Natural killer cell (primary cell): ENCODE measurements around the gene CYB5D1. TPM values are rescaled to one million over a fixed set of nuclear protein-coding genes. Genes with fewer than 3 reads are reported as not detected.

Experiments
- ATAC-seq, 3 donors: fragments of 150-1000 bp in 2 of 3; fragments of 200-7000 bp in 1 of 3; cut with Tn5 transposase; 1 replicate in 1 of 3; 2 replicates in 2 of 3; pipeline ENCODE4 v1.10.0; 2021; ENCODE audit warnings: mild to moderate bottlenecking in 2 of 3, moderate library complexity in 2 of 3
- DNase-seq, 2 donors: peaks; one replicate each; pipeline versions ENCODE4 v3.0.0 to v3.0.0-alpha.2; 2013 to 2021; ENCODE audit warnings: mixed read lengths in 1 of 2
- H3K27ac ChIP-seq: one replicate; pipeline ENCODE4 v1.5.1; 2013; ENCODE audit warnings: mild to moderate bottlenecking, low read length
- H3K27me3 ChIP-seq: one replicate; pipeline ENCODE4 v1.6.1; 2013; ENCODE audit warnings: low read length; ENCODE audit not compliant: control insufficient read depth, insufficient read depth
- H3K36me3 ChIP-seq: one replicate; pipeline ENCODE4 v1.6.1; 2013; ENCODE audit warnings: low read length; ENCODE audit not compliant: control insufficient read depth, insufficient read depth
- H3K4me1 ChIP-seq: one replicate; pipeline ENCODE4 v1.6.1; 2013; ENCODE audit warnings: low read length; ENCODE audit not compliant: control insufficient read depth, insufficient read depth
- H3K4me3 ChIP-seq: one replicate; pipeline ENCODE4 v1.5.1; 2013; ENCODE audit warnings: low read length
- H3K9me3 ChIP-seq: one replicate; pipeline ENCODE4 v1.6.1; 2013; ENCODE audit warnings: low read length; ENCODE audit not compliant: control insufficient read depth, insufficient read depth
- H3K27ac Mint-ChIP-seq, 2 donors: one replicate each; pipeline ENCODE4 v1.8.0; 2022; ENCODE audit warnings: mild to moderate bottlenecking in 2 of 2, mixed read lengths in 2 of 2, moderate library complexity in 1 of 2
- H3K27me3 Mint-ChIP-seq, 2 donors: one replicate each; pipeline ENCODE4 v1.8.0; 2022; ENCODE audit warnings: low read depth in 2 of 2, mixed read lengths in 2 of 2
- H3K36me3 Mint-ChIP-seq: one replicate; pipeline ENCODE4 v1.8.0; 2022; ENCODE audit warnings: mixed read lengths
- H3K4me1 Mint-ChIP-seq, 2 donors: one replicate each; pipeline ENCODE4 v1.8.0; 2022; ENCODE audit warnings: mixed read lengths in 2 of 2
- H3K4me3 Mint-ChIP-seq: one replicate; pipeline ENCODE4 v1.8.0; 2022; ENCODE audit warnings: mild to moderate bottlenecking, moderate library complexity, mixed read lengths
- H3K9me3 Mint-ChIP-seq, 2 donors: one replicate each; pipeline ENCODE4 v1.8.0; 2022; ENCODE audit warnings: mixed read lengths in 2 of 2
- WGBS: methylation state at CpG from one replicate; pipeline ENCODE4 v1.1.7; 2013; ENCODE audit warnings: missing lambda C conversion rate; ENCODE audit not compliant: insufficient coverage; 5-methylcytosine and 5-hydroxymethylcytosine counted together
- intact Hi-C: fragments of 100-400 bp; cut with micrococcal nuclease; formaldehyde crosslinking; loops from one replicate; pipeline ENCODE4 v1.14.2; 2022
- total RNA-seq, 4 donors: library from RNA; stranded (reverse); fragments of 120-200 nt in 1 of 4; gene quantifications; one replicate each; pipeline versions ENCODE4 v1.2.3 to v1.2.4, GENCODE V29; 2013 to 2022
- TF ChIP-seq, protein P1 (sequence below): fragments of 200-600 bp; IDR thresholded peaks from one replicate; pipeline ENCODE4 v1.8.0; 2022; ENCODE audit warnings: antibody characterized with exemption

Gene CYB5D1
- total RNA-seq, 3 donors from 2014 or later (not counting 1 experiment from before 2014, with no cell fraction given): 11.0 to 18.3 (median 11.5) TPM

DNA sequence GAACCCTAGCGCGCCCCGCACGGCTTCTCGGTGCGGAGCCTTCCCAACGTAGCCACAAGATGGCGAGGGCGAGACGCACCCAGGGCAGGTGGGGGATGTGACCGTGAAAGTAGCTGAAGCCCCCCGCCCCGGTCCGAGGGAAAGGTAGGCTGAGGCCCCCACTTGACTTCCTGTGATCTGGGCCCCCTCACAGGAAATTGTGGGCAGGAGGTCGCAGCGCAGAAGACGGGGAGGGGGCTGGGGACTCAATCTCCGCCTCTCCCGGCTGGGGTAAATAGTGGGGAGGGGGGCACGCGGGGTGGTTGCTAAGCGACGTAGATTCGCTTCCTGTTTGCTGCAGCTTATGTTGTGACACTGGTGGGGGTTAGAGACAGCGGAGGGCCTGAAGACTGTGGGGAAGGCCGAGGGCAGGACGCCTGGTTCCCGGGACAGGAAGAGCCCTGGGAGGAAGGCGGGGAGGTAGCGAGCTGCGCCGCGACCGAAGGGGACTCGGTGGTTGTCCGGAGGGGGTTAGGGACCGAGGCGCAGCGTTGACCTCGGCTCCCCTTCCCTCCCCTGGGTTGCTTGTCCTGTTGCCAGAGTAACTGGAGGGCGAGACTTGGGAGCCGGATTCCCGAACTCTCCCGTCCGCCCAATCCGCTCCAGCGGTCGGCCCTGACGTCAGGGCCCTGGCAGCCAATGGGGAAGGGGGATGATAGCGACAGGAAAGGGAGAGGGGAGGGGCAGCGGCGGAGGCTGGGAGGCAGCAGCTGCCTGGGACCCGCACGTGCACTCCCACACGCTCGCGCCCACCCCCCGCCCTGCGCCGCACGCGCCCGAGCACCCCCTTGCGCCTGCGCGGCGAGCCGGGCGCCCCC, 22.6 kb upstream of the CYB5D1 start:
- under 1% methylated on average over 69 of the region's 69 CpGs for WGBS
- H3K27me3 Mint-ChIP-seq: peaks cover 0 to 9% of the 10 kb centered on the region in 2 donors
- Histone ChIP-seq H3K4me3 (peak overlapping the region; percentile 59), H3K4me1 (peaks cover 50% of the 10 kb centered on the region), H3K36me3 (no peaks in the 10 kb centered on the region), H3K9me3 (no peaks in the 10 kb centered on the region), H3K27ac (peak overlapping the region; percentile 98), H3K27me3 (no peaks in the 10 kb centered on the region)
- intact Hi-C loops: loop anchor here (1.0 to 2.0 kb wide), 3 partner anchors 7 to 52 kb away; partner anchors contain the start of gene NAA38
- ATAC-seq: peak; percentile 49 to 71 (median 60)
- peak overlapping the region; percentile 97 to 100 for H3K27ac Mint-ChIP-seq
- TF ChIP-seq, protein P1, sequence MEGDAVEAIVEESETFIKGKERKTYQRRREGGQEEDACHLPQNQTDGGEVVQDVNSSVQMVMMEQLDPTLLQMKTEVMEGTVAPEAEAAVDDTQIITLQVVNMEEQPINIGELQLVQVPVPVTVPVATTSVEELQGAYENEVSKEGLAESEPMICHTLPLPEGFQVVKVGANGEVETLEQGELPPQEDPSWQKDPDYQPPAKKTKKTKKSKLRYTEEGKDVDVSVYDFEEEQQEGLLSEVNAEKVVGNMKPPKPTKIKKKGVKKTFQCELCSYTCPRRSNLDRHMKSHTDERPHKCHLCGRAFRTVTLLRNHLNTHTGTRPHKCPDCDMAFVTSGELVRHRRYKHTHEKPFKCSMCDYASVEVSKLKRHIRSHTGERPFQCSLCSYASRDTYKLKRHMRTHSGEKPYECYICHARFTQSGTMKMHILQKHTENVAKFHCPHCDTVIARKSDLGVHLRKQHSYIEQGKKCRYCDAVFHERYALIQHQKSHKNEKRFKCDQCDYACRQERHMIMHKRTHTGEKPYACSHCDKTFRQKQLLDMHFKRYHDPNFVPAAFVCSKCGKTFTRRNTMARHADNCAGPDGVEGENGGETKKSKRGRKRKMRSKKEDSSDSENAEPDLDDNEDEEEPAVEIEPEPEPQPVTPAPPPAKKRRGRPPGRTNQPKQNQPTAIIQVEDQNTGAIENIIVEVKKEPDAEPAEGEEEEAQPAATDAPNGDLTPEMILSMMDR: peak; percentile 74
- H3K9me3 Mint-ChIP-seq: no peaks in the 10 kb centered on the region
- H3K4me1 Mint-ChIP-seq: peaks cover 37 to 62% of the 10 kb centered on the region in 2 donors
- peak overlapping the region; percentile 94 for H3K4me3 Mint-ChIP-seq
- no peaks in the 10 kb centered on the region for H3K36me3 Mint-ChIP-seq
- peak; percentile 79 to 97 for DNase-seq

DNA sequence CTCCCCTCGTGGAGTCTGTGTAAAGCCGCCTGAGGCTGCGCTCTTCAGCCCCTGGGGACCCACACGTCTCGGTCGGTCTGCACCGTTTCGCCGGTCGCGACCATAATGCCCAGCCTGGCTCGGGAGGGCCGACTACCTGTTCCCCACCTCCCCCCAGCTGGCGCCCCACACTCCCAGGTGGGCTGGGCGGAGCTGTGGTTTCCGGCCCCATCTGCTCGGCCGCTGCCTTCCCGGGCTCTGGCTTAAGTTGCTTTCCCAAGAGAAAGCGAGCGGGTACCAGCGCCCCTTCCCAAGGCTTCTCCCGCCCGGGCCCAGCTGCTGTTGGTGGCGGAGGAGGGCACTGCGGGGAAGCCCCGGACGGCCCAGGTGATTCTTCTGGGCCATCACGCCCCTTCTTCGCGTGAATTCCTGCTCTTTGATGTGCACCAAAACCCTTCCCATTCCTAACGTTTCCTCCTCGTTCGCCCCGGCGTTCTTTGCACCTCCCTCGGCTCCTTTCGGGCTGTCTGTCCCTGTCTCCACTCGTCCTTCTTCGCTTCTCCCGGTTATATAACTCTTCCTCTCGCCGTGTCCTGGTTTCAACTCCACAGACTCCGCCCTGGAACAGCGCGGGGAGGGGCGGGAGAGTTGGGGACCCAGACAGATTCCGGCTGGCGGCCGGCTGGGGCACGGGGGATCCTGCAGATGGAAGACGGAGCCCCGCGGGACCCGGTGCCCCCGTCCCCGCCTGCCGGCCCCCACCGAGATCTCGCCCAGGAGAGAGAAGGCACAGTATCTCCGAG, 21.8 kb upstream of the CYB5D1 start:
- no peaks in the 10 kb centered on the region for H3K36me3 Mint-ChIP-seq
- Histone ChIP-seq H3K4me1 (peaks cover 54% of the 10 kb centered on the region), H3K9me3 (no peaks in the 10 kb centered on the region), H3K27ac (peak overlapping the region; percentile 98), H3K27me3 (no peaks in the 10 kb centered on the region), H3K4me3 (peak overlapping the region; percentile 59), H3K36me3 (no peaks in the 10 kb centered on the region)
- intact Hi-C loops: loop anchor here (2.0 kb wide), 2 partner anchors 21 to 51 kb away; partner anchors contain the start of gene NAA38
- H3K4me3 Mint-ChIP-seq: peak overlapping the region; percentile 94
- peak in 1 of 3 donors; percentile 4 for ATAC-seq
- TF ChIP-seq, protein P1: no peak
- peak; percentile 28 to 83 for DNase-seq
- H3K4me1 Mint-ChIP-seq: peaks cover 45 to 71% of the 10 kb centered on the region in 2 donors
- peaks cover 0 to 9% of the 10 kb centered on the region in 2 donors for H3K27me3 Mint-ChIP-seq
- no peaks in the 10 kb centered on the region for H3K9me3 Mint-ChIP-seq
- under 1% methylated on average over 61 of the region's 61 CpGs for WGBS
- H3K27ac Mint-ChIP-seq: peak overlapping the region; percentile 97 to 100

DNA sequence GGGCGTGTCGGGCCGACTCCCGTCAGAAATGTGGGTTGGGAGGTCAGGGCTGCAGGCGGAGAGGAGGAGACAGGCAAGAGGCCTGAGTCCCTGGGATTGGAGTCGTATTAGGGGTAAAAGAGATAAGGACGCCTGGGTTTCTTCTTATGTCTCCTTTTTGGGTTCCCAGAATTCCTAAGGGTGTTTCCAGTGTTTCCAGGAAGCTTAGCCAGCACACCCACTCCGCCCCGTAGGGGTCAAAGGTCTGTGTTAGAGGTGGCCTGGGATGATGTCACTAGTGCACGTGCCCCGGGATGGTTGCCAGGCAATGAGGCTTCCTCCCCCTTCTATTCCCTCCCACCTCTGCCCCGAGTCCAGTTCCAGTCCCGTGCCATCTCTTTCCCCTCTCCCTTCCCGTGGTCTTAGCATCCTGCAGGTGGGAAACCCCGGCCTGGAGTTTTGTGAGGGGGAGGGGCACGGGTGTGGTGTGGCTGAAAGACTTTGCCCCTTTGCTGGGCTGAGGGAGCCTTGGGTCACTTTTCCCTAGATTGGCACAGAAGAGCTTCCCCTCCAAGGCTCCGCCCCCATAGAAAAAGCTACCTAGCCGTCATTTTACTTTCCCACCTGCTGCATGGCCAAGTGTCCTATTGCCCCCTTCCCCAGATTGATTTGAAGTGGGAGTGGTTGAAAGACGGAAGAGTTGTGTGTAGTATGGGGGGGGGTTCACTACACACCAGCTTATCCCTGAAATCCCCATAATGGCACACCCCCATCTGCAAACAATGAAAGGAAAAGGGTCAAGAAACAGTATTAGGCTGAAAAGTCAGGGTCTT, 21.0 kb upstream of the CYB5D1 start:
- peaks cover 53 to 79% of the 10 kb centered on the region in 2 donors for H3K4me1 Mint-ChIP-seq
- Histone ChIP-seq H3K27me3 (no peaks in the 10 kb centered on the region), H3K9me3 (no peaks in the 10 kb centered on the region), H3K36me3 (no peaks in the 10 kb centered on the region), H3K4me3 (no peak overlapping the region), H3K4me1 (peaks cover 61% of the 10 kb centered on the region), H3K27ac (peak overlapping the region; percentile 98)
- ATAC-seq (no peak), DNase-seq (peak; percentile 30 to 80)
- H3K27me3 Mint-ChIP-seq: peaks cover 0 to 9% of the 10 kb centered on the region in 2 donors
- H3K36me3 Mint-ChIP-seq: no peaks in the 10 kb centered on the region
- no peaks in the 10 kb centered on the region for H3K9me3 Mint-ChIP-seq
- peak overlapping the region; percentile 97 to 100 for H3K27ac Mint-ChIP-seq
- TF ChIP-seq, protein P1: no peak
- peak overlapping the region; percentile 94 for H3K4me3 Mint-ChIP-seq
- intact Hi-C loops: no loop called here
- WGBS: 5% methylated on average over 9 of the region's 19 CpGs
